RWPE2 (cell line): ENCODE measurements around the gene SLC7A9.

Experiments
- ATAC-seq: fragments of 200-7000 bp; cut with Tn5 transposase; 3 replicates; pipeline ENCODE4 v1.9.1; 2021; ENCODE audit warnings: low read depth
- DNase-seq: peaks from one replicate; pipeline ENCODE4 v3.0.0-alpha.2; 2020; ENCODE audit warnings: low spot score
- H3K27ac ChIP-seq: fragments of 450-650 bp; 2 replicates; pipeline ENCODE4 v1.5.1; 2017; ENCODE audit warnings: mild to moderate bottlenecking; ENCODE audit not compliant: poor library complexity, severe bottlenecking
- H3K27me3 ChIP-seq: fragments of 250-450 bp; sonication (Bioruptor Pico); 2 replicates; pipeline ENCODE4 v1.5.1; 2021; ENCODE audit warnings: mild to moderate bottlenecking, moderate library complexity; ENCODE audit not compliant: insufficient read depth, poor library complexity, severe bottlenecking
- H3K36me3 ChIP-seq: fragments of 250-450 bp; sonication (Bioruptor Pico); 2 replicates; pipeline ENCODE4 v1.5.1; 2020; ENCODE audit warnings: low read depth, mild to moderate bottlenecking, moderate library complexity
- H3K4me1 ChIP-seq: fragments of 250-450 bp; sonication (Bioruptor Pico); 2 replicates; pipeline ENCODE4 v1.5.1; 2021; ENCODE audit warnings: mild to moderate bottlenecking, moderate library complexity; ENCODE audit not compliant: insufficient read depth, poor library complexity, severe bottlenecking
- H3K4me3 ChIP-seq: fragments of 250-450 bp; sonication (Bioruptor Pico); 2 replicates; pipeline ENCODE4 v1.5.1; 2021; ENCODE audit warnings: mild to moderate bottlenecking, moderate library complexity; ENCODE audit not compliant: severe bottlenecking
- H3K9me3 ChIP-seq: fragments of 250-450 bp; sonication (Bioruptor Pico); 2 replicates; pipeline ENCODE4 v1.5.1; 2021; ENCODE audit warnings: mild to moderate bottlenecking, moderate library complexity; ENCODE audit not compliant: severe bottlenecking
- TF ChIP-seq, protein P1 (sequence below): fragments of 450-650 bp; IDR thresholded peaks from one replicate; pipeline ENCODE4 v1.5.1; 2017; ENCODE audit warnings: mild to moderate bottlenecking, moderate library complexity; ENCODE audit not compliant: poor library complexity, severe bottlenecking

Gene SLC7A9

GRCh38 chr19:32879741-32880140 is 10.2 kb upstream of the SLC7A9 start:
- Histone ChIP-seq H3K27ac (no peak overlapping the region), H3K36me3 (no peaks in the 10 kb centered on the region), H3K9me3 (no peaks in the 10 kb centered on the region), H3K4me1 (no peaks in the 10 kb centered on the region), H3K27me3 (no peaks in the 10 kb centered on the region), H3K4me3 (no peak overlapping the region)
- TF ChIP-seq, protein P1, sequence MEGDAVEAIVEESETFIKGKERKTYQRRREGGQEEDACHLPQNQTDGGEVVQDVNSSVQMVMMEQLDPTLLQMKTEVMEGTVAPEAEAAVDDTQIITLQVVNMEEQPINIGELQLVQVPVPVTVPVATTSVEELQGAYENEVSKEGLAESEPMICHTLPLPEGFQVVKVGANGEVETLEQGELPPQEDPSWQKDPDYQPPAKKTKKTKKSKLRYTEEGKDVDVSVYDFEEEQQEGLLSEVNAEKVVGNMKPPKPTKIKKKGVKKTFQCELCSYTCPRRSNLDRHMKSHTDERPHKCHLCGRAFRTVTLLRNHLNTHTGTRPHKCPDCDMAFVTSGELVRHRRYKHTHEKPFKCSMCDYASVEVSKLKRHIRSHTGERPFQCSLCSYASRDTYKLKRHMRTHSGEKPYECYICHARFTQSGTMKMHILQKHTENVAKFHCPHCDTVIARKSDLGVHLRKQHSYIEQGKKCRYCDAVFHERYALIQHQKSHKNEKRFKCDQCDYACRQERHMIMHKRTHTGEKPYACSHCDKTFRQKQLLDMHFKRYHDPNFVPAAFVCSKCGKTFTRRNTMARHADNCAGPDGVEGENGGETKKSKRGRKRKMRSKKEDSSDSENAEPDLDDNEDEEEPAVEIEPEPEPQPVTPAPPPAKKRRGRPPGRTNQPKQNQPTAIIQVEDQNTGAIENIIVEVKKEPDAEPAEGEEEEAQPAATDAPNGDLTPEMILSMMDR = no peak
- DNase-seq = no peak
- ATAC-seq = no peak

GRCh38 chr19:32878988-32879387 is 9.4 kb upstream of the SLC7A9 start:
- TF ChIP-seq, protein P1 = no peak
- no peak overlapping the region for H3K27ac ChIP-seq
- DNase-seq (no peak), ATAC-seq (no peak)
- H3K36me3 ChIP-seq = no peaks in the 10 kb centered on the region
- H3K27me3 ChIP-seq = no peaks in the 10 kb centered on the region
- H3K9me3 ChIP-seq = no peaks in the 10 kb centered on the region
- no peaks in the 10 kb centered on the region for H3K4me1 ChIP-seq
- H3K4me3 ChIP-seq = no peak overlapping the region

DNA sequence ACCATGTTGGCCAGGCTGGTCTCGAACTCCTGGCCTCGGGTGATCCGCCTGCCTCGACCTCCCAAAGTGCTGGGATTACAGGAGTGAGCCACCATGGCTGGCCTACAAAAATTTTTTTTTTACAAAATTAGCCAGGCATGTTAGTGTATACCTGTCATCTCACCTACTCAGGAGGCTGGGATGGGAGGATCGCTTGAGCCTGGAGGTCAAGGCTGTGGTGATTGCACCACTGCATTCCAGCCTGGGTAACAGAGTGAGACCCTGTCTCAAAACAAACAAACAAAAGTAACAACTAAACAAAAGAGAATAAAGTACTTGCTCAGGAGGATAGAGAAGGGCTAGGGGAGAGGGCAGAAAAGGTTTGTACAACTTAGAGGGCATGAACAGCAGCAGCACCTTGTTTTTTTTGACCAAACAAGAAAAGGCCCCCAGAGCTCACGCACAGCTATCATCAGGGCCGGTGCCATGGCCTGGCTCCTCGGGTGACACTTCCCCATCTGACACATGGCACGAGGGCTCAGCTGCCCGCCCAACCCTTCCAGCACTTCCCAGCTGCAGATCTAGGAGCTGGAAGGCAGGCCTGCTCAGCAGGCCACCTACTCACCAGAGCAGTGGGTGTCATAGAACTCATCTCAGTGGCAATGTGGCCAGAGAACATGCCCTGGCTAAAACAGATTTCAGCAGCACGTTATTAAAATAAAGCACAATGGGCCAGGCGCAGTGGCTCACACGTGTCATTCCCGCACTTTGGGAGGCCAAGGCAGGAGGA is 8.6 kb upstream of the SLC7A9 start:
- Histone ChIP-seq H3K4me3 (no peak overlapping the region), H3K4me1 (no peaks in the 10 kb centered on the region), H3K27me3 (no peaks in the 10 kb centered on the region), H3K27ac (no peak overlapping the region), H3K9me3 (no peaks in the 10 kb centered on the region), H3K36me3 (no peaks in the 10 kb centered on the region)
- TF ChIP-seq, protein P1 = no peak
- ATAC-seq = no peak
- no peak for DNase-seq

DNA sequence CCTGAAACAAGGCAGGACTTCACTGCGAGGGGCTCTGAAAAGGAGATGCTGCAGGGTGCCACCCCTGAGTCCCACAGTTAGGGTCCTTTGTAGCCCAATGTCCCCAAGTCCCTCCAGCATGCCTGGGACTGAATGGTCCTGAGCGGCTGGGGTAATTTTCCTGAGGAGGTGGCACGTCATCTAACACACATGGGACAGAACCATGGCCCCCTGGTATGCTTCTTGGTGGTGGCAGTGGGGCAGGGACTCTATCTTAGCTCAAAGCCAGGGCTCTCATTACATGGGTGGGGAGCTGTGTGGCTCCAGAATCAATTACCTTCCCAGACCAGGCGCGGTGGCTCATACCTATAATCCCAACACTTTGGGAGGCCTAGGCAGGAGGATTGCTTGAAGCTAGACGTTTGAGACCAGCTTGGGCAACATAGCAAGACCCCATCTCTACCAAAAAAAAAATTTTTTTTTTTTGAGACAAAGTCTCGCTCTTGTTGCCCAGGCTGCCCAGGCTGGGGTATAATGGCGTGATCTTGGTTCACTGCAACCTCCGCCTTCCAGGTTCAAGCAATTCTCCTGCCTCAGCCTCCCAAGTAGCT is 7.9 kb upstream of the SLC7A9 start:
- H3K27ac ChIP-seq = no peak overlapping the region
- no peaks in the 10 kb centered on the region for H3K27me3 ChIP-seq
- DNase-seq (no peak), ATAC-seq (no peak)
- TF ChIP-seq, protein P1 = no peak
- H3K36me3 ChIP-seq = no peaks in the 10 kb centered on the region
- H3K4me1 ChIP-seq = no peaks in the 10 kb centered on the region
- H3K4me3 ChIP-seq = no peak overlapping the region
- H3K9me3 ChIP-seq = no peaks in the 10 kb centered on the region

DNA sequence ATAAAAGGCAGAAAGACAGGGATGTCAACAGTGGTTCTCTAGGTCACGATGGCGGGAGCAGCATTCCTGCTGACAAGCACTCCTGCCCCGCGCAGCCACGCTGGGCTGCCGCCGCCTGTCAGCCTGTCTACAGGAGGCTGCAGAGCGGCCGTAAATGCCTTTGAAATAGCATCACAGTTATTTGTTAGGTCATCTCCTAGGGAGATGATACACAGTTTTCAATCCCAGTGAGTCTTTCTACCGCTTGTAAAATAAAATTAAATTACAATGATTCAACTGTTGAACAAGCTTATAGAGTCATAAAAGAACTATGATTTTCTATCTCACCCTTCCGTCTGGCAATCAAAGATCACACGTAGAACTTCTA is 7.3 kb upstream of the SLC7A9 start:
- Histone ChIP-seq H3K36me3 (no peaks in the 10 kb centered on the region), H3K4me3 (no peak overlapping the region), H3K4me1 (no peaks in the 10 kb centered on the region), H3K27ac (no peak overlapping the region), H3K9me3 (no peaks in the 10 kb centered on the region), H3K27me3 (no peaks in the 10 kb centered on the region)
- TF ChIP-seq, protein P1 = no peak
- ATAC-seq = no peak
- DNase-seq = no peak
